CD4-positive, alpha-beta T cell treated with Interferon alpha-2 for 1 hour (primary cell): Measurements from ENCODE around the gene PLXNA1.
A peak's percentile ranks its signal among the peaks of the same experiment; 100 is the strongest.

Source experiments
- DNase-seq, 2 donors: peaks; one replicate each; pipeline ENCODE4 v3.0.0-alpha.2; 2020 to 2022

PLXNA1 gene

GRCh38 chr3:126968391-126969390 lies 14.2 kb upstream of the PLXNA1 start:
- DNase-seq, result no peak

DNA sequence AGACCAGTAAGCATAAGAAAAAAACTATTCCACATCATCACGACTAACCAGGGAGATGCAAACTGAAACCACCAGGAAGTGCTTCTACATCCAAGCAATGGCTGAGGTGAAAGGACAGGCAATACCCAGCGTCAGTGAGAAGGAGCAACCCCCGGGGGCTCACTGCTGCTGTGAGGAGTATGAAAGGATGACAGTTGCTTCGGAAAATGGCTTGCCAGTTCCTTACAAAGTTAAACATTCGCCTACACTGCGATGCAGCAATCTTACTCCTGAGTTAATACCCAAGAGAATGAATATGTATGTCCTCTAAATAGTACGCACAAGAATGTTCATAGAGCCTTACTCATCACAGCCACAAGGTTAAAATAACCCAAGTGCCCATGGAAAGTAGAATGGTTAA lies 13.3 kb upstream of the PLXNA1 start:
- no peak for DNase-seq

- no peak for DNase-seq
Measured at GRCh38 chr3:126970101-126970500, 12.8 kb upstream of the PLXNA1 start.

DNA sequence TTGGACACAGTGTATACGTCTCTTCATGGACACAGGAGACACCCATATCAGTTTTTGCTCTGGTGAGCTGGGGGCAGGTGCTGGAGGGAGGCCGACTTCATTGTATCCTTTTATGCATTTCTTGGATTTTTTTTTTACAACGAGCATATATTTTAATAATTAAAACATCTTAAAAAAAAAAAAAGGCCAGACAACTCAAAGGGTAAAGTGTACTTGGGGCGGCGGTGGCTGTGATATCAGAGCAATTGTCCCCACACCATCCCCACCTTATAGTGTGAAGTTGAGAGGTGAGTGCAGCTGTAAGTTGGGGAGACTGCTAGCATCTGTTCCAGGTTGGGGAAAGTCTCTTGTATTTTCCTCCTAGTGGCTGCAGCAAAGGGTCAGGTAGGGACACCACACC lies 12.0 kb upstream of the PLXNA1 start:
- no peak for DNase-seq

DNA sequence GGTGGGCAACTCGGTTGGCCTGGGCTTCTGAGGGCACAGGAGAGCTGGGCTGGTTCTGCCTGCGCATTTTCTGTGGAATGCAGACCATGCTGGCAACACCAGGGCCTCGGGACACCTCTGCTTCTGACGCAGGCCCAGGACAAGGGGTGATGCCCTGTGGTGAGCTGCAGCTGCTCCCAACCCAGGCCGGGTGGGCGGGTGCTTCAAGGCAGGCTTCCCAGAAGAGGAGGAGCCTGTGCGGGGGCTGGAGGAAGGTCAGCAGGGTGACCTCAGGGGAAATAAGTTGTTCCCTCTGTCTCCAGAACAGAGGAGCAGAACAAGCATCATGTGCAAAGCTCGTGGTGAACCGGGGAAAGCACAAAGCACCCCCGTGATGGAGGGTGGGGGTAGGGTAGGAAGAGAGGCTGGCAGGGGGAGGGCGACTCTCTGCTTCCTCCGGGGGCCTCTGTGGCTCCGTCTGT lies 11.0 kb upstream of the PLXNA1 start:
- no peak for DNase-seq

GRCh38 chr3:126972866-126973265 lies 10.0 kb upstream of the PLXNA1 start:
- no peak for DNase-seq

GRCh38 chr3:126973814-126974213 lies 9.1 kb upstream of the PLXNA1 start:
- DNase-seq, result no peak

GRCh38 chr3:126974756-126975155 lies 8.2 kb upstream of the PLXNA1 start:
- DNase-seq, result no peak

DNA sequence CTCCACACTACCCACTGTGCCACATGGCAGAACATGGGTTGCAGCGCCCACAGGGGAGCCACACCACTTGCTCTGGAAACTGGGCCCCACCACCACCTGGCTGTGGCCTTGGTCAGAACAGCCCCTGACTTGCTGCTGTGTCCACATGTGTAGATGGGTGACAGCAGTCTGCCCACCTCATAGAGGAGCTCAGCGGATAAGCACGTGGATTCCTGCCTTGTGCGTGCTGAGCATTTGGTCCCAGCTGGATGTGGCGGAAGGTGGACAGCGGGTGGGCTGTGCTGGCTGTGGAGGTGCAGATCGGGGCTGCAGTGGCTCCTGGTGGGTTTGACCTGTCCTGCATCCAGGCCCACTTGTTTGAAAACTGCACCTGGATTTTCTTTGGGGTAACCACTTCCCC lies 6.0 kb upstream of the PLXNA1 start:
- no peak for DNase-seq

DNA sequence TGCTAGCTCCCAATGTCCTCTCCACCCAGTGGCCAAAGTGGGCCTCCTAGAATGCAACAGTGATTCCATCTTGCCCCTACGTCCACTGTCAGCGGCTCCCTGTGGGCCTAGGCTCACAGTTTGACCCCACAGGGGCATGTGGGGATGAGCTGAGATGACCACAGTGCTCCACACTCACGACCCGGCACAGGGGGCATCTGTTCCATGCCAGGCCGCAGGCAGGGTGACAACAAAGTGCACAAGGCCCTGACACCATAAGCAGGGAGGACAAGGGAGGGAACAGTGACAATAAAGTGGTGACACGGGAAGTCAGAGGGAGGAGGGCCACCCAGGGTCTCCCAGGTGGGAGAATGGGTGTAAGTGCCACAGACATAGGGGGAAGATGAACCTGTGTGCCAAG lies 5.1 kb upstream of the PLXNA1 start:
- no peak for DNase-seq

- DNase-seq, result no peak
Measured at GRCh38 chr3:126978291-126978690, 4.6 kb upstream of the PLXNA1 start.

DNA sequence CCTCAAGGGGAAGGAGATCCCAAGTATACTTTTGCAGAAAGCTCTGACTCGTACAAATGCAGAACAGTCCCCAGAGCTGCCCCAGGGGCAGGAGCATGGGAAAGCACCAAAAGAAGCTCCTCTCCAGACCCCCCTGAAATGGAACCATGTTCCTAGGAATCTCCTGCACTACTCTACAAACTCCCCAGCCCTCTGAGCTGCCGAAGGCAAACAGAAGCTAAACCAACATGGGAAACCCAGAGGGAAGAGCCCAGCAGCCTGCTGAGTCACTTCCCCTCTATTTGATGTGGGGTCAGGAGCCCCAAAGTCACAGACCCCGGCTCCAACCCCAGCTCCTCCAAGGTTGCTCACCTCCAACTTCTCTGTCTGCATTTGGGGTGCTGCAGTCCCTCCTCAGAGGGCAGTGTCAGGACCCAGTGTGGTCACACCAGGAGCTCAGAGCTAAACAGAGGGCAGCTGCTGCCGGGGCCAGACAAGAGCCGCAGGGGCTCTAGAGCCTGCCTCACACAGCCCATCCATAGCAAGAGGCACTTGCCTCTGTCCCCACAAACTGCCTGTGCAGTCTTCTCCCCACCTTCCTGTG lies 3.8 kb upstream of the PLXNA1 start:
- no peak for DNase-seq

- no peak for DNase-seq
Measured at GRCh38 chr3:126980266-126980811, 2.6 kb upstream of the PLXNA1 start.

GRCh38 chr3:126982126-126982470 lies 817 bp upstream of the PLXNA1 start:
- peak; percentile 66 to 70 for DNase-seq

- DNase-seq, result no peak
Measured at GRCh38 chr3:126983276-126983652, 349 bp downstream of the PLXNA1 start.

GRCh38 chr3:126983653-126984390 lies 907 bp downstream of the PLXNA1 start:
- DNase-seq, result peak; percentile 14 to 49

- DNase-seq, result no peak
Measured at GRCh38 chr3:126984391-126985131, 1.6 kb downstream of the PLXNA1 start.

DNA sequence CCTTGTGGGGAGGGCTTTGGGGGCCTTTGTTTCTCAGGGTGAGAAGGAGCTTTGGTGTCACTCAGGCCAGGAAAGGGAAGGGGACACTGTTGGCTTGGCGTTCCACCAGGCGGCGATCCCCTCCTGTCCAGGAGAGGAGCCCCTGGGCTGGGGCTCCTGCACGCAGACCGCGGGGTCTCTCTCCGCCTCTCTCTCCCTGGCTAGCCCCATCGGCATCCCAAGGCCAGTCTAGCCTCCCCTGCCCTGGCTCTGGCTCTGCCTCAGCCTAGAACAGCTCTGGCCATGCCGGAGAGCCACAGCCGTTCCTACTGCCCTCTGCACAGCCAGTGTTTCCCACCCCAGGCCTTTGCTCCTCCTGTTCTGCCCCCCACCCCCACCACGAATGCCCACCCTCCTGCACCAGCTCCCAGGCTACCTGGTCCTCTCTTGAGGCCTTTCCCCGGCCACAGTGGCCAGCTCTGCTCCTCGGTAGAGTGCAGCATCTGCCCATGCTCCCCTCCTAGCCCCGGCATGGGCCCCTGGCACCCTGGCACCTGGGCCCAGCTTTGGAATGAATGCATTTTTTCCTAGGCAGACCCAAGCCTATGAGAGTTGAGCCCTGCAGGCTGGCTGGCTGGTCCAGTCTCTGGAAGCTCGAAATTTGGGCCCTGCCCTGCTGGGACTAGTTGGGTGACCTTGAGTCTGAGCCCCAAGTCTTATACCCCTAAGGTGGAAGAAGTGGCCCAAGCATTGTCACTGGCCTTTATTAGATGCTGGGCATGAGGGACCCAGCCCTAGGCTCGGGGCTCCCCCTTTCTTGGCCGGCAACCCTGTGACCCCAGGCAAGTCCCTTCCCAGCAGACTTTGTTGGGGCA lies 2.4 kb downstream of the PLXNA1 start:
- no peak for DNase-seq

DNA sequence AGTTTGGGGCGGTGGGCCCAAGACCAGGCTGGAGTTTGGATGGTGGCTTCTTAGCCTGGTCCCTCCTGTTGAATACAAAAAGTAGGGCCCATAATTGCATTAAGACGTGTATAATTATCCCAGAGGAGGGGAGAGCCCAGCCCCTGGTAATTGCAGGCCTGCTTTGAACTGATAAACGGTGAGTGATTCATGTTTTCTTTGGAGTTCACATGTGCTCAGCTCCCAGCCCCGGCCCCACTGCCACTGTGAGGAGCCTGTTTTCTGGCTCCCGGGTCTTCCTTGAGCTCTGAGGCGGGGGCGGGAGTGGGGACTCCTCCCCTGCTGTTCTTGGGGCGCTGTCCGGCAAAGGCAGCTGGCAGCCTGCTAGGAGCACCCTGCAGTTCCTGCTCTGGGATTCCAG lies 3.1 kb downstream of the PLXNA1 start:
- no peak for DNase-seq

DNA sequence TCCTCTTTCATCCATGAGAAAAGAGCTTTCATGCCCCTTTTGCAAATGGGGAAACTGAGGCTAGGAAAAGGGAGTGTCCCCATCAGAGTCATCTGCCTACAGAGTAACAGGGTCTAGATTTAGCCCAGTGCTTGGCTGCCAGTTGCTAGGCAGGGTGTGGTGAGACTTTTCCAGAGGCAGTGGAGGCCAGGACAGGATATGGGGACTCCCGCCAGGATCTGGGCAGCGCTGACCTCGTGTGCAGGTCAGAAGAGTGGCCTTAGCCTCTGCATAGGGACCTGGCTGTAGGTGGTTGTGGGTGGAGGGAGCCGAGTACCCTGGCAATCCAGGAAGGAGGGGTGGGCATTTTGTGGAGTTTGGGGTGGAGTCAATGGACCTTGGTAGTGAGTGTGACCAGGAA lies 4.2 kb downstream of the PLXNA1 start:
- DNase-seq, result no peak

DNA sequence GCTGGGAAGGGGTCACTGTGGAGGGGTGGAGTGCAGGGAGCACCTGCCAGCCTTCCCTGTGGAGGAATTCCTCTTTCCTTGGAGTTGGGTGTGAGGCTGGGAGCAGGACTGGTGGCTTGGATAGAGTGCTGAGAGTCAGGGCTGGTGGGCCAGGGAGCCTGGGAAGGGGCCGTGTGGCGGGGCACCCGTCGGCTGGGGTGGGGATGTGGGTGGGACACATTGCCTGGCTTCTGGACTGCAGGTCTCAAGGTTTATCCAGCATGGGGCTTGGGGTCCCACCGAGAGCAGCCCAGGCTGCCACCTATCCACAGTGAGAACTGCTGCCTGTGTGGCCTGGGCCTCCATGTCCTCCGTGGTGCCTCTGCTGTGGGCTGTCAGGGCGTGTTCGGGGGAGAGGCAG lies 4.7 kb downstream of the PLXNA1 start:
- no peak for DNase-seq
